Stimulated activated CD4-positive, alpha-beta T cell treated with anti-CD3 and anti-CD28 coated beads, TNF-alpha, amount 100 ng/mL, for 4 hours (primary cell): Measurements from ENCODE around the gene TMEM86B.

Source experiments
- DNase-seq, 3 experiments: peaks; one replicate each; pipeline ENCODE4 v3.0.0-alpha.2; 2020; ENCODE audit warnings: low read depth in 3 of 3

Gene TMEM86B

GRCh38 chr19:55257461-55258420 lies 29.2 kb upstream of the TMEM86B start:
- DNase-seq: no peak

DNA sequence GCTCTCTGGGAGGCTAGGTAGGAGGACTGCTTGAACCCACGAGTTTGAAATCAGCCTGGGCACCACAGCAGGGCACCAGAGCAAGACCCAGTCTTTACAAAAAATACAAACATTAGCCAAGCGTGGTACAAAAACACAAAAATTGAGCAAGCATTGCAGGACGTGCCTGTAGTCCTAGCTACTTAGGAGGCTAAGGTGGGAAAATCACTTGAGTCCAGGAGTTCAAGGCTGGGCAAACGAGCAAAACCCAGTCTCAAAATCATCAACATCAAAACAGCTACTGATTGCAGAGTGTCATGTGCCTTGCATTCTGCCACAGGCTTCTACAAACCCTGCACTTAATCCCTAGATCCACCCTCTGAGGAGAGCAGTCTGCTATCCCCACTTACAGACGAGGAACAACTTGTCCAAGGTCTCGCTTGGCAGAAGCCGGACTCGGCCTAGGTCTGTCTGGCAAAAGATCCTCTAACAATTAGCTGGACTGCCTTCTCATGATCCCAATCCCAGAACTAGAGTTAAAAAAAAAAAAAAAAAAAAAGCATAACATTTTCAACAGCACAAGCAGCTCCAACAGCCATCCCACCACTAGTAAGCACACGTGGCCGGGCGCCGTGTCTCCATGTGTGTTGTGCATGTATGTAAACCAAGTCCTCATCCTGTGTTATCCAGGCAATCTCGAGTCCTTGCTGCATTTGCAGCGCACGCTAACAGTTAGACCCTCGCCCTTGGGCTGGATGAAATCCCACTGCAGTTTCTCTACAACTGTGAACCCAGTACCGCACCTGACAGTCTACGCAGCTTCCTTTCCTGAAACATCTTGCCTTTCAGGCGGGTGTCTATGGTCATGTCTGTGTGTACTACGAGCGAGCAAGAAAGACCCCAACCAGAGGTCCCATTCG lies 28.2 kb upstream of the TMEM86B start:
- no peak for DNase-seq

DNA sequence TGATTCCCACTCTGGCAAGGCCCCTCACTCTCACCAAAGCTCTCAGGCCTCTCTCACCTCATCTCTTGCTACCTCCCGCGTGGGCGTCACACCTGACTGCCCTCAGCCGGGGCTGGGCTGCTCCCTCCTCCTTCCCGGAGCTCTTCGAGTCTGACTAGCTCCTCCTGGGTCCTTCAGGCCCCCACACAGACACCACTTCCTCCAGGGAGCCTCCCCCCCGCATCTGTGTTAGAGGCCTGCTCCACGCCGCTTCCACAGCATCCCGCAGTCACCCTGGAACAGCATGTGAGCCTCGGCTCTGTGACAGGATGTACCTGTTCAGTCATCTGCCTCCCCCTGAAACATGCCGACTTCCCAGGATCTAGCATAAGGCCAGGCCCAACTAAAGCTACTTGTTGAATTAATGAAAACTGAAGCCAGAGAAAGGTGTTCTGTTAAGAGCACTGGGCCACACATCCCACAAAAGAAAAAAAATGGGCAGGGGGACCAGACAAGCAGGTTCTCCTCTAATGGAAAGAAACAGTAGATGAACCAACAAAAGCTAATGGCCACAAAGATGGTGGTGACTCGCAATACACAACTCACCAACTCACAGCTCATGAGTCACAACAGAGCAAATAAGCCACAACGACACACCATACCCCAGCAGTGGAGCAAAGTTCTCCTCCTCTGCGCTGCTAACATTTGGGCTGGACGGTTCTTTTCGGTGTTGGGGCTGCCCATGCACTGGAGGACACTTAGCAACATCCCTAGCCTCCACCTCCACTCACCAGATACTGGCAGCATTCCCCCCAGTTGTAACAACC lies 27.3 kb upstream of the TMEM86B start:
- peak in 2 of 3 experiments; percentile 21 to 33 for DNase-seq

GRCh38 chr19:55254625-55254977 lies 26.0 kb upstream of the TMEM86B start:
- DNase-seq: no peak

DNA sequence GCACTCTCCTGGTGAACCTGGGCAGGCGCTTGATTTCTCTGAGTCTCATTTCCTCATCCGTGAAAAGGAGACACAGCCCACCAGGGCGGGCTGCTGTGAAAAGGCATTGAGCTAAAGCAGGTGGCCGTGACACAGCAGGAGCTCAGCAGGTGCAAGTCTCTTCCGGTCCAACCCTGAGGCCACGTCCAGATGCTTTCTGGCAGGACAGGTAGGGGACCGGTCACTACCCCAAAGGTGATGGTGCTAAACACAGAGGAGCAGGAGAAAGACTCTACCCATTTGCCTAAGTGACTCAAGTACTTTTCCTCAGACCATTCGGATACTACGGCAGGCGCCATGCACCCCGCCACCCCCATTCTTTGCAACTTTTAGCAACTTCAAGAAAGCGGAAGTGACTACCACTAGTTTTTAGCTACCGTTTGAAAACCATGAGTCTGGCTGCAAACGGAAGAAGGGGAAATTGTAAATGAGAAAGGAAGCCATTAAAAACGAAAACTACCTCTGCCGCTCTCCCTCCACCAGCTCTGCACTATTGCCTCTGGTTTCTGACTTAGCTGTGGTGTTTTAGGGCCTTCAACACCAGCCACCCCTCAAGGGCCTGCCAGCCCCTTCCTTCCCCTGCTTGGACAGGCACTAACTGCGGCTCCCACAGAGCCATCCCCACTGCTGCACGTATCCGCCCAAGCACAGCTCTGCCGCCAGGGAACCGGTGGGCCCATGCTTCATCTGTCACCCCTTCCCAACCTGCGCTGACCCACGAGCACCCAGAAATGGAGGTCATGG lies 25.5 kb upstream of the TMEM86B start:
- peak in 2 of 3 experiments; percentile 32 to 37 for DNase-seq

GRCh38 chr19:55252760-55253663 lies 24.4 kb upstream of the TMEM86B start:
- no peak for DNase-seq

GRCh38 chr19:55251341-55252081 lies 22.9 kb upstream of the TMEM86B start:
- DNase-seq: no peak

DNA sequence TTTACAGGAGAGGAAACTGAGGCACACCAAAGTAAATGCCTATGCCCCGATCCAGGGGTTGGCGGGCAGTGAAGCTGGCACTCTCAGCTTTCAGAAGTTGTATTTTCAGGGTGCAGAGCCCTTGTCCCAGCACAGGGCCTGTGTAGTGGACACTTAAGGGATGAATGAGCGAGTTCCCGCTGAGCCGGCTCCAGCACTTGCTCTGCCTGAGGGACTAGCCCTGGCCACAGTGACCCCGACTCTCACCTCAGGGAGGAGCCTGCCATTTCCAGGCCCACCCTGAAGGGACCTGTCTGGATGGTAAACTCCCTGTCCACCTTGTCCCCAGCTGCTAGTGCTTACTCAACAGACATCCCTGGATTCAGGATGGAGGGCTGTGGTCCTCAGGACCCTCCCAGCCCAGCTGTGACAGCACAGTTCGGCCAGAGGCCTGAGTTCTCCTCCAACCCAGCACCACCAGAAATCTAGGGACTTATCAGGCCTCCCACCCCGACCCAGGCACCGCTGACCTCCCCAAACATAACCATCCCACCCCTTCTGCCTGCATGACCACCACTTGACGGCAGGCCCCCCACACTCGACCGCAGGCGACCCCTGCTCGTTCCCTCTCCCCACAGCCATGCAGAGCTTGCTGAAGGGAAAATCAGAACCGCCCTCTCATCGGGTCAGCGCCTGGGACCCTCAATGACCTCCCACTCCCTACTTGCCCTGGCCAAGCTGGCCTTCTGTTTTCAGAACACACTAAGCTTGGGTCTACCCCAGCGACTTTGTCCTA lies 21.9 kb upstream of the TMEM86B start:
- no peak for DNase-seq

DNA sequence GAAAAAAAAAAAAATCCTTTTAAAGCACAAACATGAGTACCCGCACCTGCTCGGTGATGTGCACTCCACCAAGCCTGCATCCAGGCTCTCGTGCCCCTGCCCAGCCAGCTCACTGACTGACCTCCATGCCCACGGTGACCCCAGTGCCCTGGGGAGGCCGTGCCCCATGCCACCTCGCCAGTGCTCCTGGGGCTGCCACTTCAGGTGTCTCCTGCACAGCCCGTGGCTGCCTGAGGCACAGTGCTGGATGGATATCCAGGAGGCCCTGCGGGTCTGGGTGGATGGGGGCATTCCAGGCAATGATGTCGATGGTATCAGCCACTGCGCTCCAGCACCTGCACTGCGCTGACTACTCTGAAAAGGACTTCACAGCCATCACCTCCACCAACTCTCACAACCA lies 21.3 kb upstream of the TMEM86B start:
- DNase-seq: no peak

- DNase-seq: no peak
Measured at GRCh38 chr19:55248704-55249103, 20.1 kb upstream of the TMEM86B start.

GRCh38 chr19:55248166-55248675 lies 19.7 kb upstream of the TMEM86B start:
- DNase-seq: no peak

DNA sequence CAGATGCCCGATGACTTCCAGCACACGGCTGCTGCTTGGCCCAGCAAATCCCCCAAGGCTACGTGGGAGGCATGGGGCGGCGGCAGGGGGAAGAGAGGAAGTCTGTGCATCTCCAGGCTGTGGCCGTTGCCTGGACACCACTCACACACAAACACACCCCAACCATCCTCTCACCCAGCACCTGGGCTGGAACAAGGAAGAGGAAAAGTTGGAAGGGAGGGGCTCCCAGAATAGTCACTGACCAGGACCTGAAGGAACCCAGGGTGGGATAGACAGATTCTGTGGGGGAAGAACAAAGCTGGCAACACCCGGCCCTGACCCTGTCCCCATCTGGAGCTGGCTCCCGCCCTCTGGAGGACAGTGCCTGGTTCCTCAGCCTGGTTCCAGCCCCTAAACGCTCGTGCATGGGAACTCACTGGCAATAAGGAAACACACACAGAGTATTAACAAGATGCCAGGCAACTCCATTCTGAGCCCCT lies 19.1 kb upstream of the TMEM86B start:
- no peak for DNase-seq

DNA sequence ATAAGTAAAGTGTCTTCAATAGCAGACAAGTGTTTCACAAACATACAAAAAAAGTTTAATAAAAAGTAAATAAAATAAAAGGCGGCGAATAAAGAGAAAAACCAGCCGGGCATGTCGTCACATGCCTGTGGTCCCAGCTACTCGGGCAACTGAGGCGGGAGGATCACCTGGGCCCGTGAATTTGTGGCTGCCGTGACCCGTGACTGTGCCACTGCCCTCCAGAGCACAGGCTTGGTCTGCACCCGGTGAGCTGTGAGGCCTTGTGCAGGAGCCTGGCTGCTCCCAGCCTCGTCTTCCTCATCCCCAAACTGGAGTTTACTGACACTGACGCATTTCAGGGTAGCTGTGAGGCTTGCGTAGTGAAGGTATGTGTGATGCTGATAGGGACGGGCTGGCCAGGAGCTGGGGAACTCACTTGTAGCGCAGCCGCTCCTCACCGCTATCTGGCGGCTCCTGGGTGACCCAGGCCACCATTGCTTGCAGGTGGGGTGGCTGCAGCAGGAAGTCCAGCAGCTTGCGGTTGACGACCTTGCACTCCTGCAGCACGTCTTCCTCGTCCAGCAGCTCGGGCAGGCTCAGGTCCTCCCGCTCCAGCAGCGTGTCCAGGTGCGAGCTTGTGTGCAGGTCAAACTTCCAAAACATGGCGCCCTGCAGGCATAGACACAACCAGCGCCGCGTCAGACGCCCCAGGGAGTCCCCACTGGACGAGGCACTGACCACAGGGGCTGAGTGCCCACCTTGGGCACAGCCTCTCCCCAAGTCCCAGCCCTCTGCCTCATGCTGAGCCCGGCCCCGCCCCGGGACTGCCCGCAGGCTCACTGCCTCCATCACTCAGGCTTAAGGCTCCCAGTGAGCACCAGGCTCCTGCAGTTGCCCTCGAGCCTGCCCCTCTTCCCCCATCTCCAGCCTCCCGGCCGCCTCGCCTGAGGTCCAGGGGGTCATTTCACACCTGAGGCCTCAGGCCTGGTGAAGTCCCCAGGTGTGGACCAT lies 18.2 kb upstream of the TMEM86B start:
- DNase-seq: no peak

DNA sequence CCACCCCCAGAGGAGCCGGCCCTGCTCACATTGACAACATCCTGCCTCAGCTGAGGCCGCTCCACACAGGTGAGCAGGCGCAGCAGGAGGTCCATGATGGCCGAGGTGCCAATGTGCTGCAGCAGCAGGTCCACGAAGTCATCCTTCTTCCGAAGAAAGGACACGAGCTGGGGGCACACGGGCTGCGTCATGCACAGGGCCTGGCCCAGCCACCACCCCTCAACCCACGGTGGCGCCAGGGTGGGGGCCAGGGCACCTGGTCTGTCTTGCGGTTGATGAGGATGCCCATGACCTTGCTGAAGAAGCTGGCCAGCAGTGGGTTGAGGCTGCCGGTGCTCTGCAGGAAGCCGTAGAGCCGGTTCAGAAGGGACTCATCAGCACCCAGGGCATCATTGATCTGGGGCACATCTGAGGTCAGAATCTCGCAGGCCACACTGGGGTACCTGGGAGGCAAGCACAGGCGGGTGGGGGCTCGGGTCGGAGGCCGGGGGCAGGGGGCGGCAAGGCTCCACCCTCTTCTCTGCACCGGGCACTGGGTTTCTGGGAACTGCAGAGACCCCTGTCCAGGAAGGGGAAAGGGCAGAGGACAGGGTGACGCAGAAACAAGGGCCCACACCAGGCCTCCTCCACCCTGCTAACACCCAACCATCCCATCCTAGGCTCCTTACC lies 16.8 kb upstream of the TMEM86B start:
- no peak for DNase-seq

DNA sequence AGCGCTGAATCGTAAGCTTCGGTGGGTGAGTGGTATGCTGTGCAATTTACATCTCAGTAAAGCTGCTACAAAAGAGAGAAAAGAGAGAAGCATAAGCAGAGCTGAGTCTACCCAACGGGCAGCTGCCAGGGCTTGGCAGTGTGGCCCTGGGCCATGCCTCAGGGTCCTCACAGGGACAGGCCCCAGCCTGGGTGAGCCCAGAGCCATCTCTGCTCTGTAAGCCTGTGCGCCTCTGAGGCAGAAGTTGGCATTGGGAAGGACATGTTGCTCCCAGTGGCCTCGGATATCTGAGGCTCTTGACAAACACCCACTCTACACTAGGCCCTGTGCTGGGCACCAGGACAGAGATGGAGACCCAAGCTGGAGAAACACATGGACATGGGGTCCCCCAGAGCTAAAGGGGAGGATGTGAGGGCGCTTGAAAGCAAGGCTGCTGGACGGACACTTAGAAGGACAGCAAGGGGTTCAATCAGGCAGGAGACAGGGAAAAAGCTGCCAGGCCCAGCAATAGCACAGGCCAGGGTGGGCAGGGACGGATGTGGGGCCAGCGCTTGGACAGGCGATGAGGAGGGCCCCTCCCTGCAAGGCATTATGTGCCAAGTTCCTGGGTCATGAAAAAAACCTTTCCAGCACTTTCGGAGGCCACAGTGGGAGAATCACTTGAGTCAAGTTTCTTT lies 15.6 kb upstream of the TMEM86B start:
- DNase-seq: no peak

- no peak for DNase-seq
Measured at GRCh38 chr19:55242517-55242916, 14.0 kb upstream of the TMEM86B start.
